Measurements from ENCODE around the gene PID1.

GRCh38 chr2:229202646-229203045 is 68.4 kb downstream of the PID1 start:
- no peak for TF ChIP-seq CTCF (IDR thresholded peaks at IDR 0.05)
- no peak for TF ChIP-seq POLR2A (IDR thresholded peaks at IDR 0.05)
